ENCODE results near the gene TOMM20L. TPM values are rescaled to one million over a fixed set of nuclear protein-coding genes. Genes with fewer than 3 reads are reported as not detected.

Gene TOMM20L
- total RNA-seq, 2 donors from 2014 or later = 4.0 TPM; not detected in 1

GRCh38 chr14:58439476-58439875, 43.7 kb downstream of the TOMM20L start:
- Histone ChIP-seq H3K36me3 (no peaks in the 10 kb centered on the region), H3K27ac (no peak overlapping the region), H3K4me1 (replicated peaks) (no peaks in the 10 kb centered on the region), H3K9me3 (no peaks in the 10 kb centered on the region), H3K27me3 (replicated peaks; ENCODE audit: insufficient read depth) (no peaks in the 10 kb centered on the region), H3K4me3 (no peak overlapping the region)
- no peak for DNase-seq (ENCODE audit: low spot score)
- intact Hi-C loops (cut with DNase I) = no loop called here
- 85% methylated on average over 5 of the region's 5 CpGs for WGBS
- TF ChIP-seq CTCF (IDR thresholded peaks at IDR 0.05) (no peak), POLR2A (IDR thresholded peaks at IDR 0.05) (no peak), POLR2AphosphoS5 (IDR thresholded peaks at IDR 0.05) (no peak)

- intact Hi-C loops (cut with DNase I) = no loop called here
- Histone ChIP-seq H3K9me3 (no peaks in the 10 kb centered on the region), H3K36me3 (no peaks in the 10 kb centered on the region), H3K4me1 (replicated peaks) (no peaks in the 10 kb centered on the region), H3K4me3 (no peak overlapping the region), H3K27me3 (replicated peaks; ENCODE audit: insufficient read depth) (no peaks in the 10 kb centered on the region), H3K27ac (no peak overlapping the region)
- 94% methylated on average over 5 of the region's 5 CpGs for WGBS
- no peak for TF ChIP-seq POLR2AphosphoS5 (IDR thresholded peaks at IDR 0.05)
- TF ChIP-seq CTCF (IDR thresholded peaks at IDR 0.05) = no peak
- no peak for TF ChIP-seq POLR2A (IDR thresholded peaks at IDR 0.05)
- DNase-seq (ENCODE audit: low spot score) = no peak
Measured at GRCh38 chr14:58444627-58445026, 48.9 kb downstream of the TOMM20L start.

GRCh38 chr14:58455593-58456265, 60.0 kb downstream of the TOMM20L start:
- no peak overlapping the region for H3K4me3 ChIP-seq
- H3K9me3 ChIP-seq = no peaks in the 10 kb centered on the region
- H3K36me3 ChIP-seq = peaks cover 0 to 2% of the 10 kb centered on the region in 2 donors
- no peaks in the 10 kb centered on the region for H3K4me1 ChIP-seq (replicated peaks)
- H3K27me3 ChIP-seq (replicated peaks; ENCODE audit: insufficient read depth) = no peaks in the 10 kb centered on the region
- DNase-seq (ENCODE audit: low spot score) = no peak
- no peak overlapping the region for H3K27ac ChIP-seq
- intact Hi-C loops (cut with DNase I) = no loop called here
- 68% methylated on average over 9 of the region's 9 CpGs for WGBS
- no peak for TF ChIP-seq POLR2A (IDR thresholded peaks at IDR 0.05)
- TF ChIP-seq CTCF (IDR thresholded peaks at IDR 0.05) = no peak
- TF ChIP-seq POLR2AphosphoS5 (IDR thresholded peaks at IDR 0.05) = no peak

Small RNA genes lying within 50 kb of the gene (small RNA-seq; reads per million reads assigned to genes)
- 0 reads per million in 2 donors for gene RF00019

Other genes with a start within 250 kb of the TOMM20L start
- gene ARMH4, start 243.7 kb upstream of the TOMM20L start, total RNA-seq = 10 to 100 TPM in 1 of 2 donors, 1 to 10 TPM in 1; 2.4 to 45.1 TPM
- gene ACTR10, start 195.8 kb upstream of the TOMM20L start, total RNA-seq = 100 to 1,000 TPM in 1 of 2 donors, 10 to 100 TPM in 1; 63.2 to 105 TPM
- 10 to 100 TPM; 76.8 to 93.7 TPM for gene PSMA3, start 151.1 kb upstream of the TOMM20L start, total RNA-seq
- gene ARID4A, start 97.4 kb upstream of the TOMM20L start, total RNA-seq = 10 to 100 TPM; 10.0 to 14.8 TPM
- 10 to 100 TPM; 50.4 to 51.4 TPM for gene TIMM9, start 31.6 kb downstream of the TOMM20L start, total RNA-seq
- 10 to 100 TPM; 11.2 to 27.0 TPM for gene KIAA0586, start 31.8 kb downstream of the TOMM20L start, total RNA-seq
- gene DACT1, start 242.0 kb downstream of the TOMM20L start, total RNA-seq = 10 to 100 TPM in 1 of 2 donors, 1 to 10 TPM in 1; 4.5 to 27.1 TPM